HEK293 (cell line): ENCODE measurements around the gene KCNJ1.

Experiments used
- CTCF ChIA-PET: fragments of 350-600 bp; formaldehyde crosslinking; extraction: SDS; loops from one replicate; lab custom pipeline; 2021; ENCODE audit warnings: antibody characterized with exemption; lab: Yijun Ruan, JAX
- POLR2A ChIA-PET: fragments of 300-600 bp; formaldehyde crosslinking; extraction: SDS; loops from one replicate; lab custom pipeline; 2020; ENCODE audit warnings: antibody characterized with exemption, inconsistent platforms; lab: Yijun Ruan, JAX
- H3K27ac ChIP-seq: fragments of 200-500 bp; sonication (Bioruptor generic); 2 replicates; pipeline ENCODE4 v1.5.1; 2014; ENCODE audit warnings: low read depth, low read length, control low read depth, inconsistent platforms; ENCODE audit errors: extremely low read depth
- H3K36me3 ChIP-seq, 2 experiments: fragments of 200-500 bp in 1 of 2; sonication (Bioruptor generic) in 1 of 2; 1 replicate in 1 of 2; 2 replicates in 1 of 2; pipeline ENCODE4 v1.5.1; 2014 to 2017; ENCODE audit warnings: inconsistent platforms in 2 of 2, low read length in 2 of 2; ENCODE audit not compliant: control insufficient read depth in 2 of 2, insufficient read depth in 1 of 2
- H3K4me1 ChIP-seq: fragments of 200-500 bp; sonication (Bioruptor generic); 2 replicates; pipeline ENCODE4 v1.5.1; 2014; ENCODE audit warnings: mild to moderate bottlenecking, low read length, inconsistent platforms; ENCODE audit not compliant: control insufficient read depth, insufficient read depth
- H3K4me3 ChIP-seq: 2 replicates; pipeline ENCODE4 v1.5.1; 2011; ENCODE audit warnings: low read depth, mild to moderate bottlenecking, control low read depth, low read length, moderate library complexity
- H3K9me3 ChIP-seq: fragments of 200-500 bp; sonication (Bioruptor generic); 2 replicates; pipeline ENCODE4 v1.5.1; 2014; ENCODE audit warnings: low read depth, low read length, inconsistent platforms; ENCODE audit not compliant: control insufficient read depth, insufficient read depth
- BCL11B ChIP-seq: fragments of 450-650 bp; formaldehyde crosslinking; IDR thresholded peaks from 2 replicates; pipeline ENCODE4 v1.5.1; 2016; ENCODE audit warnings: low read depth, missing biosample characterization, missing genetic modification characterization
- INSM2 ChIP-seq: fragments of 450-650 bp; formaldehyde crosslinking; IDR thresholded peaks from 2 replicates; pipeline ENCODE4 v1.5.1; 2016; ENCODE audit warnings: missing biosample characterization, missing genetic modification characterization
- SALL2 ChIP-seq: fragments of 450-650 bp; formaldehyde crosslinking; IDR thresholded peaks from 2 replicates; pipeline ENCODE4 v1.5.0; 2017; ENCODE audit warnings: missing biosample characterization, mild to moderate bottlenecking, missing genetic modification characterization, borderline replicate concordance
- SP2 ChIP-seq: fragments of 450-650 bp; formaldehyde crosslinking; IDR thresholded peaks from 2 replicates; pipeline ENCODE4 v1.5.1; 2016; ENCODE audit warnings: missing biosample characterization, missing genetic modification characterization
- ZNF114 ChIP-seq: fragments of 450-650 bp; formaldehyde crosslinking; IDR thresholded peaks from 2 replicates; pipeline ENCODE4 v1.5.0; 2017; ENCODE audit warnings: missing biosample characterization, missing genetic modification characterization
- ZNF155 ChIP-seq: fragments of 450-650 bp; formaldehyde crosslinking; IDR thresholded peaks from 2 replicates; pipeline ENCODE4 v1.5.1; 2016; ENCODE audit warnings: missing biosample characterization, missing genetic modification characterization
- ZNF16 ChIP-seq: fragments of 450-650 bp; formaldehyde crosslinking; IDR thresholded peaks from 2 replicates; pipeline ENCODE4 v1.5.1; 2016; ENCODE audit warnings: low read depth, missing biosample characterization, missing genetic modification characterization
- ZNF223 ChIP-seq: fragments of 450-650 bp; formaldehyde crosslinking; IDR thresholded peaks from 2 replicates; pipeline ENCODE4 v1.5.1; 2016; ENCODE audit warnings: missing biosample characterization, missing genetic modification characterization
- ZNF362 ChIP-seq: fragments of 450-650 bp; formaldehyde crosslinking; IDR thresholded peaks from 2 replicates; pipeline ENCODE4 v1.5.1; 2016; ENCODE audit warnings: missing biosample characterization, missing genetic modification characterization
- ZNF398 ChIP-seq: fragments of 450-650 bp; formaldehyde crosslinking; IDR thresholded peaks from 2 replicates; pipeline ENCODE4 v1.5.1; 2017; ENCODE audit warnings: missing biosample characterization, missing genetic modification characterization
- ZNF473 ChIP-seq: fragments of 450-650 bp; formaldehyde crosslinking; IDR thresholded peaks from 2 replicates; pipeline ENCODE4 v1.5.1; 2017; ENCODE audit warnings: missing biosample characterization, missing genetic modification characterization
- ZNF514 ChIP-seq: fragments of 450-650 bp; formaldehyde crosslinking; IDR thresholded peaks from 2 replicates; pipeline ENCODE4 v1.5.1; 2016; ENCODE audit warnings: missing biosample characterization, missing genetic modification characterization
- ZNF529 ChIP-seq: fragments of 450-650 bp; formaldehyde crosslinking; IDR thresholded peaks from 2 replicates; pipeline ENCODE4 v1.5.1; 2017; ENCODE audit warnings: missing genetic modification characterization, missing biosample characterization; ENCODE audit not compliant: insufficient replicate concordance
- ZNF530 ChIP-seq: fragments of 450-650 bp; formaldehyde crosslinking; IDR thresholded peaks from 2 replicates; pipeline ENCODE4 v1.5.1; 2016; ENCODE audit warnings: low read depth, missing biosample characterization, missing genetic modification characterization
- ZNF561 ChIP-seq: fragments of 450-650 bp; IDR thresholded peaks from 2 replicates; pipeline ENCODE4 v1.5.1; 2018; ENCODE audit warnings: missing biosample characterization, missing genetic modification characterization, borderline replicate concordance
- ZNF629 ChIP-seq: fragments of 450-650 bp; formaldehyde crosslinking; IDR thresholded peaks from 2 replicates; pipeline ENCODE4 v1.5.1; 2017; ENCODE audit warnings: missing biosample characterization, missing genetic modification characterization
- ZNF701 ChIP-seq: fragments of 450-650 bp; formaldehyde crosslinking; IDR thresholded peaks from 2 replicates; pipeline ENCODE4 v1.5.1; 2016; ENCODE audit warnings: missing biosample characterization, missing genetic modification characterization
- ZNF768 ChIP-seq: fragments of 450-650 bp; formaldehyde crosslinking; IDR thresholded peaks from 2 replicates; pipeline ENCODE4 v1.5.1; 2018; ENCODE audit warnings: missing biosample characterization, mild to moderate bottlenecking, missing genetic modification characterization
- TF ChIP-seq, protein P1 (sequence below): fragments of 450-650 bp; formaldehyde crosslinking; conservative IDR thresholded peaks from 2 replicates; pipeline ENCODE4 v1.5.1; 2016; ENCODE audit warnings: low read depth, missing biosample characterization, missing genetic modification characterization
- TF ChIP-seq, protein P2 (sequence below): fragments of 450-650 bp; formaldehyde crosslinking; IDR thresholded peaks from 2 replicates; pipeline ENCODE4 v1.5.1; 2017; ENCODE audit warnings: missing biosample characterization, missing genetic modification characterization
- TF ChIP-seq, protein P3 (sequence below): IDR thresholded peaks from 2 replicates; pipeline ENCODE4 v1.6.1; 2011; ENCODE audit warnings: mild to moderate bottlenecking, low read depth, low read length, borderline replicate concordance

Gene KCNJ1

DNA sequence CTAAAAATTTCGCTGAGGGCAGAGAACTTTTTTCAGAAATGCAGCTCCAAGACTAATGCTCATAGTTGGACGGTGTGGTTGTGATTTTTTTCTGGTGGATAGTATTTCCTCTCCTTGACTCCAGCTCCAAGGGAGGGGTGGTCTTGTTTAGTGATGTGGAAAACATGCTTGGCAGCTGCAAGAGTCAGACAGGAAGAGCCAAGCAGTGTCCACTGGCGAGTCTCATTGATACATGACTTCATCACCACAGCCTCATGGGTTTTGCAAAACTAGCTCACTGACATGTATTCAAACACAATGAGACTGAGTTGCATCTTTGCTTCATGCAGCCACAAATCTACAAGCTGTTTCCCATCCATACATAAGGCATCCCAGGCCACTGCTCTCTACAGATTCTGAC, 7.3 kb upstream of the KCNJ1 start:
- ChIA-PET POLR2A (no interaction called here), CTCF (interaction anchor here (1.6 to 2.5 kb wide), 4 partner anchors 11 to 702 kb away, joined by 3 to 27 read pairs (median 5); no protein-coding TSS in a partner anchor)
- no peak overlapping the region for H3K4me3 ChIP-seq
- H3K4me1 ChIP-seq, result no peaks in the 10 kb centered on the region
- no peaks in the 10 kb centered on the region for H3K36me3 ChIP-seq
- TF ChIP-seq INSM2 (no peak), ZNF561 (no peak), BCL11B (tag by site-specific recombination) (no peak), ZNF629 (tag by site-specific recombination) (no peak), ZNF362 (tag by site-specific recombination) (no peak), ZNF16 (tag by site-specific recombination) (no peak), SALL2 (no peak), ZNF701 (tag by site-specific recombination) (no peak), ZNF530 (no peak)
- TF ChIP-seq, protein P1, sequence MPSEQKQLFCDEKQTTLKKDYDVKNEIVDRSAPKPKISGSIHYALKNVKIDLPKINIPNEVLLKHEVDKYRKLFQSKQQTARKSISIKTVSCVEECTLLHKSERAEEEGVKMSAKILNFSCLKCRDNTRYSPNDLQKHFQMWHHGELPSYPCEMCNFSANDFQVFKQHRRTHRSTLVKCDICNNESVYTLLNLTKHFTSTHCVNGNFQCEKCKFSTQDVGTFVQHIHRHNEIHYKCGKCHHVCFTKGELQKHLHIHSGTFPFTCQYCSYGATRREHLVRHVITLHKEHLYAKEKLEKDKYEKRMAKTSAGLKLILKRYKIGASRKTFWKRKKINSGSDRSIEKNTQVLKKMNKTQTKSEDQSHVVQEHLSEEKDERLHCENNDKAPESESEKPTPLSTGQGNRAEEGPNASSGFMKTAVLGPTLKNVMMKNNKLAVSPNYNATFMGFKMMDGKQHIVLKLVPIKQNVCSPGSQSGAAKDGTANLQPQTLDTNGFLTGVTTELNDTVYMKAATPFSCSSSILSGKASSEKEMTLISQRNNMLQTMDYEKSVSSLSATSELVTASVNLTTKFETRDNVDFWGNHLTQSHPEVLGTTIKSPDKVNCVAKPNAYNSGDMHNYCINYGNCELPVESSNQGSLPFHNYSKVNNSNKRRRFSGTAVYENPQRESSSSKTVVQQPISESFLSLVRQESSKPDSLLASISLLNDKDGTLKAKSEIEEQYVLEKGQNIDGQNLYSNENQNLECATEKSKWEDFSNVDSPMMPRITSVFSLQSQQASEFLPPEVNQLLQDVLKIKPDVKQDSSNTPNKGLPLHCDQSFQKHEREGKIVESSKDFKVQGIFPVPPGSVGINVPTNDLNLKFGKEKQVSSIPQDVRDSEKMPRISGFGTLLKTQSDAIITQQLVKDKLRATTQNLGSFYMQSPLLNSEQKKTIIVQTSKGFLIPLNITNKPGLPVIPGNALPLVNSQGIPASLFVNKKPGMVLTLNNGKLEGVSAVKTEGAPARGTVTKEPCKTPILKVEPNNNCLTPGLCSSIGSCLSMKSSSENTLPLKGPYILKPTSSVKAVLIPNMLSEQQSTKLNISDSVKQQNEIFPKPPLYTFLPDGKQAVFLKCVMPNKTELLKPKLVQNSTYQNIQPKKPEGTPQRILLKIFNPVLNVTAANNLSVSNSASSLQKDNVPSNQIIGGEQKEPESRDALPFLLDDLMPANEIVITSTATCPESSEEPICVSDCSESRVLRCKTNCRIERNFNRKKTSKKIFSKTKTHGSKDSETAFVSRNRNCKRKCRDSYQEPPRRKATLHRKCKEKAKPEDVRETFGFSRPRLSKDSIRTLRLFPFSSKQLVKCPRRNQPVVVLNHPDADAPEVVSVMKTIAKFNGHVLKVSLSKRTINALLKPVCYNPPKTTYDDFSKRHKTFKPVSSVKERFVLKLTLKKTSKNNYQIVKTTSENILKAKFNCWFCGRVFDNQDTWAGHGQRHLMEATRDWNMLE (tag by site-specific recombination), result no peak
- TF ChIP-seq, all 188 proteins: peak for 0
- no peaks in the 10 kb centered on the region for H3K9me3 ChIP-seq
- no peak overlapping the region for H3K27ac ChIP-seq

DNA sequence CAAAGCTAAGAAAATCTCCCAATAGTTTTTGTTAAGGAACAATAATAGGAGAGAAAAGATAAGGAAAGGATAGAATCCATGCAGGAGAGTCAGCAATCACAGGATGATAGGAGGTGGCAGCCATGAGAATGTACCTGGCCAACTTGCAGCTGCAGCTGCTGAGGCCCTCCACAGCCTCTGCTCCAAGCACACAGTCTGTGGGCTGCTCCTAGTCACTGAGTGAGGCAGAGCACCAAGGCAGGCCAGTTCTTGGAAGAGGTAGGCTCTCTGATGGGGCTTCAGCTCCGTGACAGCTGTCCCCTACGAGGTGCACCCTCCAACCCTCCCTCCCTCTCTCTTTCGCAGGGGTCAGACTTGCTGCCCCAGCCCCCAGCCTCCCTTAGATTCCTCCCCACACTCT, 5.5 kb upstream of the KCNJ1 start:
- ChIA-PET CTCF (interaction anchor here (1.2 kb wide), 1 partner anchor 13 kb away, joined by 6 read pairs; no protein-coding TSS in a partner anchor), POLR2A (no interaction called here)
- no peak overlapping the region for H3K27ac ChIP-seq
- no peak overlapping the region for H3K4me3 ChIP-seq
- H3K36me3 ChIP-seq, result no peaks in the 10 kb centered on the region
- no peaks in the 10 kb centered on the region for H3K9me3 ChIP-seq
- no peaks in the 10 kb centered on the region for H3K4me1 ChIP-seq
- no peak for TF ChIP-seq ZNF114 (tag by site-specific recombination)
- TF ChIP-seq, protein P2, sequence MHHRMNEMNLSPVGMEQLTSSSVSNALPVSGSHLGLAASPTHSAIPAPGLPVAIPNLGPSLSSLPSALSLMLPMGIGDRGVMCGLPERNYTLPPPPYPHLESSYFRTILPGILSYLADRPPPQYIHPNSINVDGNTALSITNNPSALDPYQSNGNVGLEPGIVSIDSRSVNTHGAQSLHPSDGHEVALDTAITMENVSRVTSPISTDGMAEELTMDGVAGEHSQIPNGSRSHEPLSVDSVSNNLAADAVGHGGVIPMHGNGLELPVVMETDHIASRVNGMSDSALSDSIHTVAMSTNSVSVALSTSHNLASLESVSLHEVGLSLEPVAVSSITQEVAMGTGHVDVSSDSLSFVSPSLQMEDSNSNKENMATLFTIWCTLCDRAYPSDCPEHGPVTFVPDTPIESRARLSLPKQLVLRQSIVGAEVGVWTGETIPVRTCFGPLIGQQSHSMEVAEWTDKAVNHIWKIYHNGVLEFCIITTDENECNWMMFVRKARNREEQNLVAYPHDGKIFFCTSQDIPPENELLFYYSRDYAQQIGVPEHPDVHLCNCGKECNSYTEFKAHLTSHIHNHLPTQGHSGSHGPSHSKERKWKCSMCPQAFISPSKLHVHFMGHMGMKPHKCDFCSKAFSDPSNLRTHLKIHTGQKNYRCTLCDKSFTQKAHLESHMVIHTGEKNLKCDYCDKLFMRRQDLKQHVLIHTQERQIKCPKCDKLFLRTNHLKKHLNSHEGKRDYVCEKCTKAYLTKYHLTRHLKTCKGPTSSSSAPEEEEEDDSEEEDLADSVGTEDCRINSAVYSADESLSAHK (tag by site-specific recombination), result no peak
- no peak for TF ChIP-seq ZNF514
- TF ChIP-seq ZNF155, result no peak
- TF ChIP-seq, protein P3, sequence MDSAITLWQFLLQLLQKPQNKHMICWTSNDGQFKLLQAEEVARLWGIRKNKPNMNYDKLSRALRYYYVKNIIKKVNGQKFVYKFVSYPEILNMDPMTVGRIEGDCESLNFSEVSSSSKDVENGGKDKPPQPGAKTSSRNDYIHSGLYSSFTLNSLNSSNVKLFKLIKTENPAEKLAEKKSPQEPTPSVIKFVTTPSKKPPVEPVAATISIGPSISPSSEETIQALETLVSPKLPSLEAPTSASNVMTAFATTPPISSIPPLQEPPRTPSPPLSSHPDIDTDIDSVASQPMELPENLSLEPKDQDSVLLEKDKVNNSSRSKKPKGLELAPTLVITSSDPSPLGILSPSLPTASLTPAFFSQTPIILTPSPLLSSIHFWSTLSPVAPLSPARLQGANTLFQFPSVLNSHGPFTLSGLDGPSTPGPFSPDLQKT, result no peak
- no peak for TF ChIP-seq ZNF473
- no peak for TF ChIP-seq ZNF768
- TF ChIP-seq ZNF398 (tag by site-specific recombination), result no peak
- TF ChIP-seq ZNF529 (tag by site-specific recombination), result no peak
- TF ChIP-seq ZNF223 (tag by site-specific recombination), result no peak
- no peak for TF ChIP-seq SP2 (tag by site-specific recombination)
